ENCODE data around the gene HP1BP3. TPM values are rescaled to one million over a fixed set of nuclear protein-coding genes. Genes with fewer than 3 reads are reported as not detected.
"Not testable (repeated sequence)": the region's sequence is repeated elsewhere in the genome, so short reads cannot be mapped to it uniquely, and the experiment has no call there.

HP1BP3 gene
- 230 TPM for polyA plus RNA-seq

- no peaks in the 10 kb centered on the region for H3K9me3 Mint-ChIP-seq
- H3K4me1 Mint-ChIP-seq = peaks cover 16 to 27% (median 23%) of the 10 kb centered on the region in 3 donors
- H3K36me3 Mint-ChIP-seq = peaks cover 2% of the 10 kb centered on the region
- H3K4me3 Mint-ChIP-seq = peak within 1 kb of the TSS; percentile 95 to 100 (median 98)
- H3K27me3 Mint-ChIP-seq = no peaks in the 10 kb centered on the region
- peak within 1 kb of the TSS; percentile 94 to 98 (median 97) for H3K27ac Mint-ChIP-seq
Measured at GRCh38 chr1:20787029-20787839, at the start of gene HP1BP3. Gene HP1BP3 (minus strand): TSS chr1:20787307. CDS start chr1:20780440, 6,867 bp downstream.

DNA sequence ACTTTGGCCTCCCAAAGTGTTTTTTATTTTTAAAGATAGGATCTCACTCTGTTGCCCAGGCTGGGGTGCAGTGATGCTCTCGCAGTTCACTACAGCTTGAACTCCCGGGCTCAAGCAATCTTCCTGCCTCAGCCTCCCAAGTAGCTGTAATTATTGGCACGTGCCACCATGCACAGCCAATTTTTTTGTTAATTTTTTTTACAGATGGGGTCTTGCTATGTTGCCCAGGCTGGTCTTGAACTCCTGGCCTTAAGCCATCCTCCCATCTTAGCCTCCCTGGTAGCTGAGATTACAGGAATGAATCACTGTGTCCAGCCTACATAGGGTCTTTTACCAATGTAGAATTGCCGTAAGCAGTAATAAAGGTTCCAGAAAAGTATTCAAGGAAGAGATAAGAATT, 49.1 kb upstream of the HP1BP3 start:
- Mint-ChIP-seq H3K27ac (no peak overlapping the region), H3K27me3 (no peaks in the 10 kb centered on the region), H3K9me3 (no peaks in the 10 kb centered on the region), H3K4me1 (no peaks in the 10 kb centered on the region), H3K4me3 (no peak overlapping the region), H3K36me3 (peaks cover 19% of the 10 kb centered on the region)

DNA sequence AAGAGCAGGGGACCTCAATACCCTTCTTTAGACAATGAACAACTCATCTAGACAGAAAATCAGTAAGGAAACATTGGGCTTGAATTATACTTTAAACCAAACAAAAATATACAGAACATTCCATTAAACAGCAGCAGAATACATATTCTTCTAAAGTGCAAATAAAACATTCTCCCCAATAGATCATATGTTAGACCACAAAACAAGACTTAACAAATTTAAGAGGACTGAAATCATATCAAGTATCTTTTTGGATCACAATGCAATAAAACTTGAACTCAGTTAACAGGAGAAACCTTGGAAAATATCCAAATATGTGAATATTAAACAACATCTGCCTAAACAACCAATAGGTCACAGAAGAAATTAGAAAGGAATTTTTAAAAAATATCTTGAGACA, 47.7 kb upstream of the HP1BP3 start:
- H3K4me1 Mint-ChIP-seq = no peaks in the 10 kb centered on the region
- H3K9me3 Mint-ChIP-seq = no peaks in the 10 kb centered on the region
- H3K27ac Mint-ChIP-seq = no peak overlapping the region
- no peak overlapping the region for H3K4me3 Mint-ChIP-seq
- peaks cover 15% of the 10 kb centered on the region for H3K36me3 Mint-ChIP-seq
- H3K27me3 Mint-ChIP-seq = no peaks in the 10 kb centered on the region

GRCh38 chr1:20834192-20834591, 47.1 kb upstream of the HP1BP3 start:
- H3K4me3 Mint-ChIP-seq = no peak overlapping the region
- no peaks in the 10 kb centered on the region for H3K4me1 Mint-ChIP-seq
- no peak overlapping the region for H3K27ac Mint-ChIP-seq
- no peaks in the 10 kb centered on the region for H3K9me3 Mint-ChIP-seq
- peaks cover 13% of the 10 kb centered on the region for H3K36me3 Mint-ChIP-seq
- no peaks in the 10 kb centered on the region for H3K27me3 Mint-ChIP-seq

GRCh38 chr1:20830378-20830777, 43.3 kb upstream of the HP1BP3 start:
- Mint-ChIP-seq H3K27me3 (no peaks in the 10 kb centered on the region), H3K9me3 (no peaks in the 10 kb centered on the region), H3K36me3 (peaks cover 9% of the 10 kb centered on the region), H3K27ac (no peak overlapping the region), H3K4me1 (no peaks in the 10 kb centered on the region), H3K4me3 (no peak overlapping the region)

- H3K27me3 Mint-ChIP-seq = no peaks in the 10 kb centered on the region
- peaks cover 8% of the 10 kb centered on the region for H3K36me3 Mint-ChIP-seq
- no peak overlapping the region for H3K27ac Mint-ChIP-seq
- H3K4me3 Mint-ChIP-seq = no peak overlapping the region
- H3K9me3 Mint-ChIP-seq = no peaks in the 10 kb centered on the region
- H3K4me1 Mint-ChIP-seq = no peaks in the 10 kb centered on the region
Measured at GRCh38 chr1:20829946-20830345, 42.8 kb upstream of the HP1BP3 start.

DNA sequence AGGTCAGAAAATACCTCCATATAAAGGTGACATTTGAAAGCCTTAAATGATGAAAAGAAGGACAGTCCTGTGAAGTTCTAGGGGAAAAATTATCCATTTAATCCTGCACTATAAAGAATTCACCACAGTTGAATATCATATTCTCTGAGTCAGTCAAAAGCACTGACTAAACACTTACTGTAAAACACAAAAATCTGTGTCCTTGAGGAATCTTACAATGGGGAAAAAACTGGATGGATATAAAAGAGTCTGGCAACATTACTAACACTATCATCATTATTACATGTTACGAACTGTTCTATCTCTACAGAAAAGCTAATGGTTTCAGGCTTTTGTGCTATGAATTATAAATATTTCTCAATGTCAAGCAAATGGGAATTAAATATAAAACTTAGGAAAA, 42.4 kb upstream of the HP1BP3 start:
- Mint-ChIP-seq H3K36me3 (peaks cover 8% of the 10 kb centered on the region), H3K27me3 (no peaks in the 10 kb centered on the region), H3K9me3 (no peaks in the 10 kb centered on the region), H3K27ac (no peak overlapping the region), H3K4me3 (no peak overlapping the region), H3K4me1 (no peaks in the 10 kb centered on the region)

GRCh38 chr1:20823845-20824244, 36.7 kb upstream of the HP1BP3 start:
- no peaks in the 10 kb centered on the region for H3K9me3 Mint-ChIP-seq
- no peak overlapping the region for H3K27ac Mint-ChIP-seq
- H3K27me3 Mint-ChIP-seq = no peaks in the 10 kb centered on the region

DNA sequence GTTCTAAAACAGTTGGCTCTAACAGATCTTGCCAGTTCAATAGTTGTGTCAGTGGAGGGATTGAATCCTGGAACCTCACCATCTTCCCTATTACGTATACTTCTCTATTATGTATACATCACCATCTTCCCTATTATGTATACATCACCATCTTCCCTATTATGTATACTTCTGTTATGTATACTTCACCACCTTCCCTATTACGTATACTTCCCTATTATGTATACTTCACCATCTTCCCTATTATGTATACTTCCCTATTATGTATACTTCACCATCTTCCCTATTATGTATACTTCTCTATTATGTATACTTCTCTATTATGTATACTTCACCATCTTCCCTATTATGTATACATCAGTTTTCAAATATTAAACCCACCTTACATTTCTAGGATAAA, 34.4 kb upstream of the HP1BP3 start:
- peak overlapping the region in 1 of 4 donors; percentile 30 for H3K4me3 Mint-ChIP-seq
- H3K36me3 Mint-ChIP-seq = peaks cover 12% of the 10 kb centered on the region
- H3K27ac Mint-ChIP-seq = no peak overlapping the region
- H3K27me3 Mint-ChIP-seq = no peaks in the 10 kb centered on the region
- no peaks in the 10 kb centered on the region for H3K9me3 Mint-ChIP-seq
- H3K4me1 Mint-ChIP-seq = no peaks in the 10 kb centered on the region

More at GRCh38 chr1:20823845-20824244, 36.7 kb upstream of the HP1BP3 start:
- peaks cover 14% of the 10 kb centered on the region for H3K36me3 Mint-ChIP-seq
- no peak overlapping the region for H3K4me3 Mint-ChIP-seq
- no peaks in the 10 kb centered on the region for H3K4me1 Mint-ChIP-seq

DNA sequence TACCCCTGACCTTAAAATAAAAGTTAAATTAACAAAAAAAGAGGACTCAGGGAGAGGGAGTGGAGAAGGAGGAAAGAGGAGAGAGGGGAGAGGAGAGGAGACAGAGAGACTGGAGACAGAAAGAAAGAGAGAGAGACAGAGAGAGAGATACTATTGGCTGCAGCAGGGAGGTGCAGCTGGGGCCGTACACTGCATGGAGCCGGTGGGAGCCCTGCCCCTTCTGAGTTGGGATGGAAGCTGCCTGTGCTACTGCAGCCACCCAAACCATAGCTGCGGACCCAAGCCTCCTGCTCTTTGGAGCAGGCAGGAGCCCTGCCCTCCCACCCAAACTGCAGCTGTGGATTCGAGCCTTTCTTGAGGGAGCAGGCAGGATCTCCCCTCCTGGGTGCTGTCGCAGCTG, 32.7 kb upstream of the HP1BP3 start:
- Mint-ChIP-seq H3K4me1 (no peaks in the 10 kb centered on the region), H3K36me3 (peaks cover 10% of the 10 kb centered on the region), H3K27ac (peak overlapping the region in 1 of 3 donors; percentile 62), H3K4me3 (no peak overlapping the region), H3K9me3 (no peaks in the 10 kb centered on the region), H3K27me3 (no peaks in the 10 kb centered on the region)

- no peaks in the 10 kb centered on the region for H3K4me1 Mint-ChIP-seq
- no peak overlapping the region for H3K4me3 Mint-ChIP-seq
- peaks cover 4% of the 10 kb centered on the region for H3K36me3 Mint-ChIP-seq
- no peaks in the 10 kb centered on the region for H3K27me3 Mint-ChIP-seq
- no peak overlapping the region for H3K27ac Mint-ChIP-seq
- no peaks in the 10 kb centered on the region for H3K9me3 Mint-ChIP-seq
Measured at GRCh38 chr1:20814534-20814871, 27.4 kb upstream of the HP1BP3 start.

- Mint-ChIP-seq H3K4me1 (no peaks in the 10 kb centered on the region), H3K36me3 (peaks cover 5% of the 10 kb centered on the region), H3K27ac (no peak overlapping the region), H3K27me3 (no peaks in the 10 kb centered on the region), H3K9me3 (no peaks in the 10 kb centered on the region), H3K4me3 (no peak overlapping the region)
Measured at GRCh38 chr1:20811916-20812315, 24.8 kb upstream of the HP1BP3 start.

- Mint-ChIP-seq H3K27ac (no peak overlapping the region), H3K4me1 (peaks cover 0 to 1% (median under 1%) of the 10 kb centered on the region in 3 donors), H3K4me3 (no peak overlapping the region), H3K9me3 (no peaks in the 10 kb centered on the region), H3K36me3 (peaks cover 2% of the 10 kb centered on the region), H3K27me3 (no peaks in the 10 kb centered on the region)
Measured at GRCh38 chr1:20793236-20793635, 6.1 kb upstream of the HP1BP3 start.

GRCh38 chr1:20792196-20792595, 5.1 kb upstream of the HP1BP3 start:
- peaks cover 2 to 8% (median 7%) of the 10 kb centered on the region in 3 donors for H3K4me1 Mint-ChIP-seq
- no peaks in the 10 kb centered on the region for H3K27me3 Mint-ChIP-seq
- no peak overlapping the region for H3K27ac Mint-ChIP-seq
- H3K9me3 Mint-ChIP-seq = no peaks in the 10 kb centered on the region
- no peak overlapping the region for H3K4me3 Mint-ChIP-seq
- H3K36me3 Mint-ChIP-seq = peaks cover 2% of the 10 kb centered on the region

- no peaks in the 10 kb centered on the region for H3K27me3 Mint-ChIP-seq
- peak overlapping the region in 1 of 3 donors; percentile 70 for H3K27ac Mint-ChIP-seq
- H3K4me3 Mint-ChIP-seq = peak overlapping the region in 1 of 4 donors; percentile 74
- H3K9me3 Mint-ChIP-seq = no peaks in the 10 kb centered on the region
- peaks cover 2% of the 10 kb centered on the region for H3K36me3 Mint-ChIP-seq
- H3K4me1 Mint-ChIP-seq = peaks cover 5 to 11% (median 11%) of the 10 kb centered on the region in 3 donors
Measured at GRCh38 chr1:20790785-20791184, 3.7 kb upstream of the HP1BP3 start.

- not testable (repeated sequence) for H3K27me3 Mint-ChIP-seq, H3K36me3 Mint-ChIP-seq, H3K9me3 Mint-ChIP-seq
- Mint-ChIP-seq H3K4me1 (peaks cover 10 to 21% (median 16%) of the 10 kb centered on the region in 3 donors), H3K27ac (peak overlapping the region in 1 of 3 donors; percentile 71), H3K4me3 (peak overlapping the region in 1 of 4 donors; percentile 74)
Measured at GRCh38 chr1:20789598-20789997, 2.5 kb upstream of the HP1BP3 start.
